NCI-H748 (cell line): Measurements from ENCODE around the gene RNF5.
A peak's percentile ranks its signal among the peaks of the same experiment; 100 is the strongest.

ENCODE experiments used
- DNase-seq: peaks from one replicate; lab custom pipeline; 2025; ENCODE audit not compliant: unreplicated experiment; lab: John Stamatoyannopoulos, UW

Gene RNF5

DNA sequence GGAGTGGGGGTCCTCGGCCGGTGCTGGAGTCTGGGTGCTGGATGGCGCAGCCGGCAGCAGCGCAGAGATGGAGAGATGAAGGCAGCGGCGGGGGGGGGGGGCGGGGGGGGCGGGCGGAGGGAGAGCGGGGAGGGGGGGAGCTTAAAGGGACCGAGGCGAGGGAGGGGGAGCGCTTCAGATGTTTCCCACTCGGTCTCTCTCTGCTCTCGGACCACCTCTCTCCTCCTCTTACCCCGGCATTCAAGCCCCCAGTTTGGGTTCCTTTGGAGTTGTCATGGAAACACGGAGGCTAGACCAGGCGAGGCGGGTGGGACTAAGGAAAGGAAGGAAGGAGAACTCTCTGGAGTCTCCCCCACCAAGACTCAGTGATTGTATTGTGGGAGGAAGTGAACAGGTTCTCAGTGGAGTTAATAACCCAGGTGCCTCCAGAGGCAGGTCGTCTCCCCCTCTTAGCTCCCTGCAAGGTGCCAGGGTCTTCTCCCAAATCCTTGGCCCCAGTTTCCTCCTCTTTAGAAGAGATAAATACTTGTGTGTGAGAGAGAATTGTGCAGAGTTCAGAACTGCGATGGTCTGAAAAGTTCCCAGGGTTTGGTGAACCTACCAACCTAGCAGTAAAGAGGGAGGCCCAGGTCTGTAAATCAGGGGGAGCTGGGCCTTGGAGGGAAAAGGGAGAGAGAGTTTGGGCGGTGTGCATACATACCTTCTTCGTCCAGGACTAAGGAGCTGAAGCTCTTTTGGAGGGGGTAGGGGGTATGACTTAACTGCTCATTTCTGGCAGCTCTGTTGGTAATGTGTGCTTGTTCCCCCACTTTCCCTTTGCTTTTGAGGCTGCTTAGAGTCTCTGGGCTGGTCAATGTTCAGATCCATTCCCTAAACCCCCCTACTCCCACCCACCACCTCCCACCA is 26.1 kb upstream of the RNF5 start, which contains the start of gene PRRT1:
Gene PRRT1 (minus strand): TSS at position 77 of the 906 bp plus-strand sequence. CDS start 112 bp downstream, outside the sequence.
- DNase-seq = peak; percentile 37

DNA sequence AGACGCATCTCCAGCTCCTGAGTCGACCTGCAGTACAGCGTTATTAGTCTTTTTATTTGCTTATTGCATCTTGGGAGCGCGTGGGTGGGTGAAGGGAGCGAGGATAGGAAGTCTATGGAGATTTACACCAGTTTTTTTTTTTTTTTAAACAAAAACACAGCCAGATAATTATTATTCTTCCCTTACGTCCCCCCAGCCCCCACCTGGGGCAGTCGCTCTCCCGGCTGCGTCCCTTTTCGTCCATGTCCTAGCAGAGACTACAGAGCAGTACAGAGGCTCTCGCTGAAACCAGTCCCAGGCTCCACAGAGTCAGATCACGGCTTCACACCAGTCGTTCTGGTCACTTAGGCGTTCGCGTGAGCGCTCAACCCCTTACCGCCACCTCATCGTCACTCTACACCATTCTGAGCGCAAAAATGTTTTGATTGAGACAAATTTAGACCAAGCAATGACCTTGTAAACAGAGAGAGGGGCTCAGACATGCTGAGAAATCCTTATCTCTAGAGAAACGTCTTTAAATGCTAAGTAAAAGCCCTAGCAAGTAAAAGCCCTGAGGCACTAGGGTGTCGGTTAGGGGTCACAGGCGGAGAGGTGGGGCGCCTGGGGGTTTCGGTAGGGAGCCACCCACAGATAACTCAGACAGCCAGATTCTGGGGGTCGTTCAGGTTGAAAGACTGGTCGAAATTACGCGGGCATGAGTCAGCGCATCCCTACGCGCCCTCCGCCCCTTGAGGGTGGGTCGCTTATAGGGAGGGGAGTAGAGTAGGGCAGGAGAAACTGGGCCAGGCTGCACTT is 25.2 kb upstream of the RNF5 start:
- no peak for DNase-seq

DNA sequence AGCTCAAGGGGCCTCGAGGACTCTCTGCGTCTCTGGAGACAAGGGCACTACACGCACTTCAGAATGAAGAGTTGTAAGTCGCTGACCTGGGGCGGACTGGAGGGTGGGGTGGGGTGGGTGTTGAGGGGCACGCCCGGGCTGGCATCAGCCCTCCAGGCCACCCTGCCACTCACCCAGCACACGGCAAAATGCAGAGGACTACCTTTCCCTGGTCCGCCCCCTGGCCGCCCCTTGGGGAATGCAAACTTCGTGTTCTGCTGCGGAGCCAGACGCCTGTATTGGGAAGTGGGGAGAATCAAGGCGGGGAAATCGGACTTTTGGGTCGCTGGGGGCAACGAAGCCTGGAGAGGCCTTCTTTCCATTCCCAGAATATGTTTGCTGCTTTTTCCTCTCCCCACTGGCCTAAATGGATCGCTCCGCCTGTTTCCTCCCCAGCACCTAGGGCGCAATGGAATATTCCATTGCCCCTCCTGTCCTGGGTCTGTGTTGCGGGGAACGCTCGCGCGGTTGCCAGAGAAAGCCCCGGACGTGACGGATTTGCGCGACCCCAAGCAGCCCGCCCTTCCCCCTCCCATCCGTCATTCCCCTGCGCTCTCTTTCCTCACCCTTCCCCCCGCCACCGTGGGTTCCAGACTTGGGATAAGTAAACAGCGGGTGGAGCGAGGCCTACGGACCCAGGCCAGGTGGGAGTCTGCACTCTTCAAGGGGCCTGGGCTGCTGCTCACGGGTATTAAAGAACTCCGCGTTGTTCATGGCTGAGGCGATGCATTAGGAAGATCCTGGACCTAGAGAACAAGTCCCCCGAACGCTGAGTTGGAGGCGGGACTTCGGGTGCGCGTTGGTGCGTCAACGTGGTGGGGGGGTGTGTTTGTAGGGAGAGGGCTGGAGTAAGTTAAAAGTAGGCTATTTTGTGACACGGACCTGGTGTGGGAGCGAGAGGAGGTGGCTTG is 24.4 kb upstream of the RNF5 start, which contains the start of gene PPT2:
Gene PPT2 (plus strand): TSS at position 578 of the 950 bp plus-strand sequence. CDS start 454 bp downstream, outside the sequence.
- peak; percentile 96 for DNase-seq

DNA sequence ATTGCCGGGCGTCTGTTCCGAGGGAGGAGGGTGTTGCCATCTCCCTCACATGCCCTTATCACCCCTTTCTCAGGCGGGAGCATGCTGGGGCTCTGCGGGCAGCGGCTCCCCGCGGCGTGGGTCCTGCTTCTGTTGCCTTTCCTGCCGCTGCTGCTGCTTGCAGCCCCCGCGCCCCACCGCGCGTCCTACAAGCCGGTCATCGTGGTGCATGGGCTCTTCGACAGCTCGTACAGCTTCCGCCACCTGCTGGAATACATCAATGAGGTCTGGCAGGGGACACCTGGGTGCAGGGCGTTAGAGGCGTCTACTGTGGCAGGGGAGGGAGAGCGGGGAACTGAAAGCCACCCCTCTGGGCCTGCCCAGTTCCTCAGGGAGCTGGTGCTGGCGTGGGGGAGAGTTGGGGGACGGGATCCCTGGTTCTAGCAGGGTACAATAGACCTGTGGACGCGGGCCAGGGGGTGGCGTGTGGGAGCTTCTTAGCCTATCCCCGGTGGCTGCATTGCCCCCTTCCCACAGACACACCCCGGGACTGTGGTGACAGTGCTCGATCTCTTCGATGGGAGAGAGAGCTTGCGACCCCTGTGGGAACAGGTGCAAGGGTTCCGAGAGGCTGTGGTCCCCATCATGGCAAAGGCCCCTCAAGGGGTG is 23.6 kb upstream of the RNF5 start:
- peak; percentile 88 for DNase-seq

DNA sequence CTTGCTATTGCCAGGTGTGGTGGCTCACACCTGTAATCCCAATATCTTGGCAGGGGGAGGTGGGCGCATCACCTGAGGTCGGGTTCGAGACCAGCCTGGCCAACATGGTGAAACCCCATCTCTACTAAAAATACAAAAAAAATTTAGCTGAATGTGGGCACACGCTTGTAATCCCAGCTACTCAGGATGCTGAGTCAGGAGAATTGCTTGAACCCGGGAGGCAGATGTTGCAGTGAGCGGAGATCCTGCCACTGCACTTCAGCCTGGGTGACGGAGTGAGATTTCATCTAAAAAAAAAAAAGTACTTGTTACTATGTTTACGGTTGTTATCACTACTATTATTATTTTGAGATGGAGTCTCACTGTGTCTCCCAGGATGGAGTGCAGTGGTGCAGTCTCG is 21.3 kb upstream of the RNF5 start:
- no peak for DNase-seq

DNA sequence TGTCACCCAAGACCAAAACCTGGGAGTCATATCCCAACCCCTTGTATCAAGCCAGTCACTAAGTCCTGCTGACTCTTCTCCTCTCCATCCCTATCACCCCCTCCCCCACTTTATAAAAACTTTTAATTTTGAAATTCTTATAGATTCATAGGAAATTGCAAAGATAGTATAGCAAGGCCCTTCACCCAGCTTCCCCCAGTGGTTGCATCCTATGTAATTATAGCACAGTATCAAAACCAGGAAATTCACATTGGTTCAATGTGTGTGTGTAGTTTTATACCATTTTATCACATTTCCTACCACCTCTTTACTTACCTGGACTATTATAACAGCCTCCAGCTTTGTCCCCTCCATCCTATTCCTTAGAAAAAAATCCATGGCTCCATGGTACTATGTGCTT is 20.2 kb upstream of the RNF5 start:
- DNase-seq = no peak

DNA sequence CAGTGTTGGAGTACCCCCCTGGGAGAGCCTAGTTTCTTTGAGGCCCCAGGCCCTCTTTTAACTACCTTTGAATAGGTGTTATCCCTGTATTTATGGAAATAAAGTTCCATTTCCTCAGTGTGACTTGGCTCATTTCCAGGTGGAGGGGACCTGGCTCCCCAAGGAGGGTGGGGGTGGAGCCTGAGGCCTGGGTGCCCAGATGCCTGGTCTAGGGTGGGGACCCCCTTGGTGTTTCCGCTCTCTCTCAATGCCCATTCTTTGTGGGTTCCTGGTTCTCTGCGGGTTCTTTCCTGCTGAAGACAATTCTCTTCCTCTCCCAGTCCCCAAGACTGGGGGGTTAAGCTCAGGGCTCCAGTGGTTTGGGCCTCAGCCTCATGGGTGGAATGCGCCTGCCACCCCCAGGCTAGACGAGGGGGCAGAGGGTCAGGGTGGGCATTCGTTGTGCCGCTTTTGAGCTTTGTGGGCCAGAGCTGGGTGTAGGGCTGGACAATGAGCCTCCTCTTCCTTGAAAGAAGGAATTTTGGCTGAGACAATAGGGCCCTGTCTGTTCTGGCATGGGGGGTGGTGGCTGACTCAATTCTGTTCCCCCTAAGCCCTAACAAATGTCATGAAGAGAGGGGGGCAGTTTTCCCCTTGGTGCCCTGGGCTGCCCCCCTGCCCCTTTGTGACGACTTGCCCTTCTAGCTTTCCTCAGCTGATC is 14.5 kb upstream of the RNF5 start:
- DNase-seq = no peak

DNA sequence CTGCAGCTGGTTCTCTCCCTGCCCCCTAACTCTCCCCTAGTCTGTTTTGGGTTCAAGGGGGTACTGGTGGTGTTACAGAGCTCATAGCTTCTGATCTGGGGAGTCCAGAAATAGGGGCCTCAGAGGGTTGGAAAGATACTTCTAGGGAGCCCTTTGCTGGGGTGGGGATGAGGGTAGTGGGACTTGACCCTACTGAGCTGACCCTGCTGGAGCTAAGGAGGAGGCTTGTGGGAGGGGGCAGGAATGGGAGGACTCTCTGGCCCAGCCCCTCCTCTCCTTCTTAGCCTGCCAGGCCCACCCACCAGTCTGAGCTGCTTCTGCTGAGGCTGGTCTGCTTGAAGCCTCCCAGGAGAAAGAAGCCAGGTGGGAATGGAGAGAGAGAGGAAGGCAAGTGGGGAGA is 13.9 kb upstream of the RNF5 start, which contains the start of gene EGFL8:
Gene EGFL8 (plus strand): TSS at position 301 of the 400 bp plus-strand sequence. CDS start 1,571 bp downstream, outside the sequence.
- DNase-seq = no peak

DNA sequence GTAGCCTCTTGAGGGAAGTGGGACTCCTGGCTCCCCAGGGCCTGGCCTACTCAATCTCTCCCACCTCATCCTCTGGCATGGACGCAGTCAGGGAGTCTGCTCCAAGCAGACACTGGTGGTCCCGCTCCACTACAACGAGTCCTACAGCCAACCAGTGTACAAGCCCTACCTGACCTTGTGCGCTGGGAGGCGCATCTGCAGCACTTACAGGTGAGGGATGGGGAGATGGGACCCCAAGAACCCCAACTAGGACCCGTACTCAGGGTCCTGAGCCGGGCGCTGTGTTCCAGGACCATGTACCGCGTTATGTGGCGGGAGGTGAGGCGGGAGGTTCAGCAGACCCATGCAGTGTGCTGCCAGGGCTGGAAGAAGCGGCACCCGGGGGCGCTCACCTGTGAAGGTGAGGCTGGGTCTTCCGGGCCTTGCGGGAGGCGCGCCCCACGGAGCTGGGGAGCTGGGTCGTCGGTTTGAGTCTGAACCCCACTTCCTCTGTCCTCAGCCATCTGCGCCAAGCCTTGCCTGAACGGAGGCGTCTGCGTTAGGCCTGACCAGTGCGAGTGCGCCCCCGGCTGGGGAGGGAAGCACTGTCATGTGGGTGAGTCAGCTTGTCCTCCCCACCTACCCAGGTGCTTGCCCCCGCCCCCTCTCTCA is 11.7 kb upstream of the RNF5 start:
- no peak for DNase-seq

DNA sequence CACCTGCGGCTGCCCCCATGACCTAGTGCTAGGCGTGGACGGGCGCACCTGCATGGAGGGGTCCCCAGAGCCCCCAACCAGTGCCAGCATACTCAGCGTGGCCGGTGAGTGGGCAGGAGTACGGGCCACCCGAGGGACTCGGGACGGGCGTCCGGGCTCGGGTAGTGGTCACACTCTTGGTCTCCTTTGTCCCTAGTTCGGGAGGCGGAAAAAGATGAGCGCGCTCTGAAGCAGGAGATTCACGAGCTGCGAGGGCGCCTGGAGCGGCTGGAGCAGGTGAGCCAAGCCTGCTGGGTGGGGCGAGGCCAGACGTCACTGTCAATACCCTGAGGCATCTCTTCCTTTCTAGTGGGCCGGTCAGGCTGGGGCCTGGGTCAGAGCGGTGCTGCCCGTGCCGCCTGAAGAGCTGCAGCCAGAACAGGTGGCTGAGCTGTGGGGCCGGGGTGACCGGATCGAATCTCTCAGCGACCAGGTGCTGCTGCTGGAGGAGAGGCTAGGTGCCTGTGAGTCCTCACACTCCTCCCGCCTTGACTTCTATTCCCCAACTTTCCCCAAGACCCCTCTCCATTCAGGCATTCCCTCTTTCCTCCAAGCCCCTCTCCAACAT is 10.9 kb upstream of the RNF5 start:
- no peak for DNase-seq

DNA sequence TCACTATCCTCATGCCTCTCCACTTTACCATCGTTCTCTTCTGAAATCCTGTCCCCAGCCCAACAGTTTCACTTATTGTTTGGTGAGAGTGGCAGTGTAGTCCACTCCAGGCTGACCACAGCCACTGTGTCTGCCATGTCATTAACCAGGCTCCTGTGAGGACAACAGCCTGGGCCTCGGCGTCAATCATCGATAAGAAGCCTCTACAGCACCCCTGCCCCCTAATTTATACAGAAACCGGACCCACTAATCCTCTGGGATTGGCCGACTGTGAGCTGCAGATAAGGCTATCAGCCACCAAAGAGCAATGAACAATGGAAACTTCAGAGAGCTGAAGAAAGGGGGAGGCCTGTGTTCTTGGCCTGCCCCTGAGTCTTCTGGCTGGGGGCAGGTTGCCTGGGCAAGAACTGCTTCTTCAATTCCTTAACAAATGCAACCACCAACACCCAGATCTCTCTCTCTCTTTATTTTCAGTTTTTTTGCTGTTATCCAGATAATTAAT is 10.4 kb upstream of the RNF5 start:
- DNase-seq = no peak

DNA sequence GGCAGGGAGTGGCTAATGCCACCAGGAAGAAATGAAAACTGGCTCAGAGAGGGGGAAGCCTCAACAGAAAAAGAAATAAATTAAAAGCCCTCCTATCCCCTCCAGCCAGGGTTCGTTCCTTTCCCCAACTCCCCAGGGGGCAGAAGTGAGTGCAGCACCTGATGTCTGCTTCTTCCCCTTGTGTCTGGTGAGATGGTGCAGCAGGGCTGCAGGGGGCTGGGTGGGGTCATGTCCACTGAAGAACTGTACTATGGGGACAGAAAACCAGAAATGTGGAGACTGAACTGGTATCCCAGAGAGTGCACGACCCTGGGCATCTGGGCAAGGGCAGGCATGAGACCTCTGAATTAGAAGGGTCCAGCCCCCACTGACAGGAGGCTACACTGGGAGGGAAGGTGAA is 9.9 kb upstream of the RNF5 start:
- no peak for DNase-seq

DNA sequence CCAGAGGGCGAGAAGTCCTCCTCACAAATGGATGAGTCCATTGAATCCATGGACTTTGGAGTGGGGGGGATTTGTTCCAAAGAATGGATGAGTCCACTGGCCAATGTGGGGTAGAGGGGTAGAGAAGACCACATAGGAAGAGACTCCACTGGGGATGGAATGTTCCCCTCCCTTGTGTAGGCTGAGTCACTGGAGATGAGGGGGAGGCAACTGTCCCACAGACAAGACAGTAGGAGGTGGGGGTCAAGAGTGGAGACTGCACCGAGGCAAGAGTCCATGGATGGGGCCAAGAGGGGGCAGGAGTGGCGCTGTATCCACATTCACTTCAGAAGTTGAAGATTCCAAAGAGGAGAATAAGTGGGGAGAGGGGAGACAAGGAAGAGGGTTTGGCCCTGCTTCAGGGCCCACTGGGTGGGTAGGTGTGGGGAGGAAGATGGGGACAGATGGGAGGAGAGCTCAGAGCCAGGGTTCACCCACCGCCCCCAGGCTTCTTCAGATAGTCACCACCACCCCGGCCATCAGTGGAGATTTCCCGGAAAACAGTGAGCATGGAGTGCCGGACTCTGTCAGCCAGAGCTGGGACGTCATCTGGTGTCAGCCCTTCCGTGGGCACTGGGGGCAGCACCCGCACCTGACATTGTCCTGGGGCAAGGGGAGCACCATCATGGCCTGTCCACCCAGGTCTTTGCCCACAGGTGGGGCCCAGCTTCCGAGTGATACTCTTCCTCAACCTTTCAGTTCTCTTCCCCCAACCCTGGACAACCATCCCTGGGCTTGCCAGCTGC is 9.2 kb upstream of the RNF5 start:
- no peak for DNase-seq

DNA sequence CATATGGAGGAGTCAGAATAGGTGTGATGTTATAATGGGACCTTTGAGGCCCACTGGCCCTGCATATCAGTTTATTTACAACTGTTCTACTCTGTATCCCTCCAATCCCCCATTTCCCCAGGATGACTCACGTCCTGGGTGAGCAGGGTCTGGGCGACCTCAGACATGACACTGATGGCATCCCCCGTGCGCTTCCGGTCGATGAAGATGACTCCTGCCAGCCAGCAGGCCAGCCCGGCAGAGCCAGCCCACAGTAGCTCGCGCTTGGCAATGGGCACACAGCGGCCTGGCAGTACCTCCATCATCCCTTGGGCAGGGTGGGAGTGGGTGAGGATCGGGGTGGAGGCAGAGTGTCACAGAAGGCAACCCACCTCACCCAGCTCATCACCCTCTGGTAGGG is 7.9 kb upstream of the RNF5 start:
- no peak for DNase-seq

DNA sequence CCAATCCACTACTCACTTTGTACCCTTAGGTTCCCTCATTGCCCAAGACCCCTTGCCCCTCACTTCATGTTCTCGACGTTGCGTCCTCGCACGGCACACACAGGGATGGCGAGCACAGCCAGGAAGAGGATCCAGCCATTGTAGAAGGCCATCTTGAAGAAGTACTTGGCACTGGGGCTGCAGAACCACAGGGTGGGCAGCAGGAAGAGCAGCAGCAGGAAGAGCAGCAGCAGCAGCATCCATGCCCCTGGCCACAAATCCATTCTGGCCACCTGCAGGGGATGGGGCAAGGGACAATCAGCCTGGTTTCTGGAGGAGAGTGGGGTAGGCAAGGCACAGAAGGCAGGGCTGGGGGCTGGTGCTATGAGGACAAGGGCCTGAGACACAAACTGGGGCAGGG is 7.0 kb upstream of the RNF5 start:
- DNase-seq = no peak

DNA sequence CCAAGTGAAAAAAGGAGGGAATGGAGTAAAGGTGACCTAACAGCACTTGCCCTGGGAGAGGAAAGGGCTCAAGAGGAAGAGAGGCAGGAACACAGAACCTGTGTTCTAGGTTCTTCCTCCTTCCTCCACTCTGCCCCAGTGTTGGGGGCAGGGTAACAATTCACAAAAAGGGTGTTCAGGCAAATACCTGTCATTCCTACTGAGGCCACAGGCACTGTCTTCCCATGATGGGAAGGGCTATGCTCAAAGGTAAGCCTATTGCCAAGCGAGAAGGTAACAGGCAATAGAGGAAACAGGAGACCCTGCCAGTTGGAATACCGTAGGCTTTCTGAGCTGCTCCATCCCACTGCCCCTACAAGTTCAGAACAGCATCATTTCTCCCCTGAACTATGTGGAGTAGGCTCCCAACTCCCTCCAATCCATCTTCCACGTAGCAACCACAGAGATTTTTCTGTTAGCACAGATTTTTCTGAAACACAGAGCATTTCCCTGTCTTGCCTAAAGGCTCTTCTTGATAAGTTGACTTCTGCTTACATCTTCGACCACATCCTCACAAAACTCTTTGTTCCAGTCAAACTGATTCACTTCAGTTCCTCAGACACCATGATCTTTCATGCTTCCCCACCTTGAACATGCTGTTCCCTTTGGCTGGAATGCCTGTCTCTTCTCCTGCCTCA is 5.0 kb upstream of the RNF5 start:
- DNase-seq = no peak

DNA sequence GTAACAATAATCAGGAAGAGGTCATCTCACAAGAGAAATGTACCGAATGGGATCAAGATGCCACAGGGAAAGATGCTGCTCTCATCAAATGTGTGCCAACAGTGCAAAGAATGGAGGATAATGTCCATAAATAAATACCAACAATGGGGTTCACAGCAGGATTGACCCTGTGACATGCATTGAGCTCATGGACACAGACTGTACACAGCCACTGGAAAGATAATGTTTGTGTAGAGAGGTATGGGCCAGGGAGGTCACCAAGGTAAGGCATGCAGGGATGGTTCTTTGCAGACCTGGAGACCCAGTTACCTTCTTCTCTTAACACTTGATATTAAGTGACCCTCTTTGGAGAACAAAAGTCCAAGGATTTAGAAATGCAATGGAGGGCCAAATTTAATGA is 3.8 kb upstream of the RNF5 start:
- DNase-seq = no peak
